Activated naive CD8-positive, alpha-beta T cell treated with anti-CD3 and anti-CD28 coated beads for 36 hours (primary cell): ENCODE results near the gene LRP1. TPM values are rescaled to one million over a fixed set of nuclear protein-coding genes. Genes with fewer than 3 reads are reported as not detected.
A peak's percentile ranks its signal among the peaks of the same experiment; 100 is the strongest.

Experiments
- DNase-seq: peaks from one replicate; pipeline ENCODE4 v3.0.0; 2021
- H3K27ac Mint-ChIP-seq: one replicate; pipeline ENCODE4 v1.8.0; 2022; ENCODE audit warnings: mild to moderate bottlenecking, moderate library complexity, mixed read lengths
- H3K27me3 Mint-ChIP-seq: one replicate; pipeline ENCODE4 v1.8.0; 2022; ENCODE audit warnings: mild to moderate bottlenecking, mixed read lengths
- H3K36me3 Mint-ChIP-seq: one replicate; pipeline ENCODE4 v1.8.0; 2021; ENCODE audit warnings: mild to moderate bottlenecking, mixed read lengths
- H3K4me1 Mint-ChIP-seq: one replicate; pipeline ENCODE4 v1.8.0; 2021; ENCODE audit warnings: mixed read lengths
- H3K4me3 Mint-ChIP-seq: one replicate; pipeline ENCODE4 v1.8.0; 2022; ENCODE audit warnings: mild to moderate bottlenecking, moderate library complexity, mixed read lengths
- H3K9me3 Mint-ChIP-seq: one replicate; pipeline ENCODE4 v1.8.0; 2022; ENCODE audit warnings: mixed read lengths
- total RNA-seq, 2 experiments: library from RNA; stranded (reverse); gene quantifications; one replicate each; pipeline ENCODE4 v1.2.3, GENCODE V29; 2021

LRP1 gene
- total RNA-seq, 2 experiments from 2014 or later = 1.3 to 2.0 TPM

DNA sequence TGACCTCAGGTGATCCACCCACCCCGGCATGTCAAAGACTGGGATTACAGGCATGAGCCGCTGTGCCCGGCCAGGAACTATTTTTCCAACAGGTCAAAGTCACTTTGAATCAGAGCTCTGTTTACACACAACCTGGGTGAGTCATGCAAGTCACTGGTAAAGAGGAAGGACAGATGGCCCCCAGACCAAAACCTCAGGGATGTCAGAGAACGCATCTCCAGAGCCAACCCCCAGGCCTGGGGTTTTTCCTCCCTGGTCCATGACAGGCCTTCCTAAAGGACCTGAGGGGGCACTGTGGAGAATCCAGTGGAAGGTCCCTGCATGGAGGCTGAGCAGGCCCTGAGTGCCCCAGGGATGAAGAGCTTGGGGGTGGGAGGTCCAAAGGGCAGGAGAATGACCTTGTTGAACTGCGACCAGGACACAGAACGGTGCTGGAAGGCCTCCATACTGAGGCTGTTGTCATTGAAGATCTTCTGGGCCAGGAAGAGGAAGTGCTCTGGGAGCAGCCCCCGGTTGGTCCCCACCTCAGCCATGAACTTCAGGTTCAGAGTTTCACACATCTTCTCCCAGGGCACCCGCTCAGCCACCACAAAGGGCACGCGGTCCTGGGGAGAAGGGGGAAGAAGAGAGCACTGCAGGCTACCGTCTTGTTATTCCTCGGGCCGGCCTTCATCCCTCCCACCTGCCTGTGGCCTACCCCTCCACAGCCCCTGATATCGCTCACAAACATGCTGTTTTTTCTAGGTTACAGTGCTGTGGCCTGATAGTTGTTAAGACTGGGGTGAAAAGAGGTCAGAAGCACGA lies 26.2 kb upstream of the LRP1 start:
- no peaks in the 10 kb centered on the region for H3K9me3 Mint-ChIP-seq
- no peak for DNase-seq
- no peak overlapping the region for H3K4me3 Mint-ChIP-seq
- peaks cover 53% of the 10 kb centered on the region for H3K36me3 Mint-ChIP-seq
- H3K27ac Mint-ChIP-seq = peak overlapping the region; percentile 84
- no peaks in the 10 kb centered on the region for H3K27me3 Mint-ChIP-seq
- peaks cover 65% of the 10 kb centered on the region for H3K4me1 Mint-ChIP-seq

DNA sequence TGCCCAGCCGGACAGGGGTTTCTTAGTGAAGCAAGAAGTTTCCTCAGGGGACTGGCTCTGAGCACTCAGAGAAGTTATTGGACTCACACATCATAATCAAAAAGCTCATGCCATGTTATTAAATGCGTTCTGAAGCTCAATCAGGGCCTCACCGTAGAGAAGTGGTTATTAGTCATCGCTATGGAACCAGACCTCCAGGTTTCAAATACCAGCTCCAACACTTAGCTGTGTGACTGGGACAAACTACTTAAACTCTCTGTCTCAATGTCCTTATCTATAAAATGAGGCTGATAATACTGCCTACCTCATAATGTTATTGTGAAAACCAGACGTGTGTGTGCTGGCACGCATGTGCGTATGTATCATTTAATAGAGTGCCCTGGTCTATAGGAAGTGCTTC lies 24.4 kb upstream of the LRP1 start:
- no peak overlapping the region for H3K4me3 Mint-ChIP-seq
- DNase-seq = no peak
- peaks cover 74% of the 10 kb centered on the region for H3K4me1 Mint-ChIP-seq
- peak overlapping the region; percentile 73 for H3K27ac Mint-ChIP-seq
- no peaks in the 10 kb centered on the region for H3K27me3 Mint-ChIP-seq
- peaks cover 68% of the 10 kb centered on the region for H3K36me3 Mint-ChIP-seq
- H3K9me3 Mint-ChIP-seq = no peaks in the 10 kb centered on the region

DNA sequence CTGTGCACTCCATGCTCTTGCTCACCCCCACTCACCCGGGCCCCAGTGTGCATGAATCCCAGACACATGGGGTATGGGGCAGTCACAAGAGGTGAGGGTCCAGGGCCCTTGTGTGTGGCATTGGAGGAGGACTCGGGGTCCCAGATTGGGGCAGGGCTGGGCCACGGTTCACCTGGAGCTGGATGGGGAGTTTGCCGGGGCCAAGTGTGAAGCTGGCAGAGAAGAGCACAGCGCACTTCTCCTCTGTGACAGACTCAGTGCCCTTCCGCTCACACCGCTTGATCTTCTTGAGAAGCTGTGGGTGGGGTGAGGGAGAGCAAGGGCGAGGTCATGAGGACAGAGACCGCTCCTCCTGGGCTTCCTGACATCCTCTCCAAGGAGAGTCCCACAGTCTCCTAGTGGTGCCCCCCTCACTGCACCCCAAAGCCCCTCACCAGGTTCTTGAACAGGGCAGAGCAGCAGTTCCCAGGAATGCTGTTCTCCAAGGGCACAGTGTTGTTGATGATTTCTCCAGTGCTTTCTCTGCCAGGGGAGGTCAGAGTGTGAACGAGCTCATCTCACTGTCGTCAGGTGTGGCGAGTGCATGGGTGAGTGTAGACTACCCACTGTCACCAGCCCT lies 23.9 kb upstream of the LRP1 start:
- DNase-seq = no peak
- H3K27me3 Mint-ChIP-seq = no peaks in the 10 kb centered on the region
- H3K27ac Mint-ChIP-seq = peak overlapping the region; percentile 73
- no peak overlapping the region for H3K4me3 Mint-ChIP-seq
- H3K36me3 Mint-ChIP-seq = peaks cover 66% of the 10 kb centered on the region
- peaks cover 73% of the 10 kb centered on the region for H3K4me1 Mint-ChIP-seq
- no peaks in the 10 kb centered on the region for H3K9me3 Mint-ChIP-seq

DNA sequence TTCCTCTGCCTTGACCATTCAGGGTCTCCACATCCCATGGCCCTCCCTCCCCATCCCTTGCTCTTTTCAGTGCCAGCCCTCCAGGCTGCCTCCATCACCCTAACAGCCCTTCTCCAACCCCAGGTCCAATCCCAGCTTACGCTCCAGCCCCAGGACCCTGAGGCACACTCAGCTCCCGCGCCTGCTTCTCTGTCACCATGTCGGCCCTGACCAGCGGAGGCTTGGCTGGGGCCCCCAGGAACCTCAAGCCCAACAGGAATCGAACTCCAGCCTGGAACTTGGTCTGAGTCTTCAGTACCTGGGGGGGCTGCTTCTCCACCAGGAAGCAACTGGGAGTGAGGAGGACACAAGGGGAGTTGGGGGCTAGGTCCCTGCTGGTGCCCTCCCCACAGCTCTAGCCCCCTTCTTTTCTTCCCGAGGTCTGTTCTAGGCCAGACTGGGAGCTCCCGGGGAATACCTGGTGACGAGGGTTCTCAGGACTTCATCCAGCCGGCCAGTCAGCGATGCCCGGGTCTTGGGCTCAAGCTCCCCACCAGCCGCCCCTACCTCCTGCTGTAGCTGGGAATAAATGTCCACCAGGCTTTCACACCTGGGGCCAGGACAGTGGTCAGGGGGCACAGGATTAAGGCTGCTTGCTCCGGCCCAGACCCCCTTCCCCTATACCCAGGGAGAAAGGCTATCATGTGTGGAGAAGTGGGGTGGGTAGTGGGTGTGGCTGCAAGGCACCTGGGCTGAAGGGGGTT lies 23.1 kb upstream of the LRP1 start:
- Mint-ChIP-seq H3K9me3 (no peaks in the 10 kb centered on the region), H3K4me3 (no peak overlapping the region), H3K27me3 (no peaks in the 10 kb centered on the region), H3K4me1 (peaks cover 73% of the 10 kb centered on the region), H3K36me3 (peaks cover 71% of the 10 kb centered on the region), H3K27ac (peak overlapping the region; percentile 73)
- DNase-seq = no peak

DNA sequence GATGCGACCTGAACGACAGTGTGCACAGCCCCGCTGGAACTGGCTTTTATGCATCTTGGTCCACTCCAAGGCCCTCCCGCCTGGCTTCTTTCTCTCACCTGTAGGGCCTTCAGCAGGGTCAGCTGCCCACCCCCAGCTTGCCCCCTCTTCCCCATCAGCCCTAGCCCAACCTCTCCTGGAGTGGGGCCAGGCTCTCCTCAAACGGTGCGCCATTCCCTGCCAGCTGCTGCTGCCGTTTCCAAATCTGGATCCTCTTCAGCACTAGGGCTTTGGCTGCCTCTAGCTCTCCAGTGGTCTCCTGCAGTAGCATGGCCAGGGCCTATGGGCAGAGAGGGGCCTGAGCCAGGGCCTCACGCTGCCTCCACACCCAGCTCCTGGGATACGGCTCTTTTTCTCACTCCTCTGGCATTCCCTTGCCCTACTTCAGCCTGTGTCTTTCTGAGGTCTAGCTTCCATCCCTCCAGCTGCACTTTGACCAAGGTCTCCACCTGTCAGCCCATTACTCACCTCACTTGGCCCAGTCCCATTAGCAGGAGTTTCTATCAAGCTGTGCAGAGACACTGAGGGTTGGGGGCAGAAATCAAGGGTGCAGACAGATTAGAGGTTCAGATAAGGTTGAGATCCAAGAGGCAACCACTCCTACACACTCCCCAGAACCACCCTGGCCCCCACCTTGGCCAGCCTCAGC lies 22.1 kb upstream of the LRP1 start:
- Mint-ChIP-seq H3K9me3 (no peaks in the 10 kb centered on the region), H3K27ac (no peak overlapping the region), H3K27me3 (no peaks in the 10 kb centered on the region), H3K4me1 (peaks cover 70% of the 10 kb centered on the region), H3K4me3 (no peak overlapping the region), H3K36me3 (peaks cover 77% of the 10 kb centered on the region)
- no peak for DNase-seq

DNA sequence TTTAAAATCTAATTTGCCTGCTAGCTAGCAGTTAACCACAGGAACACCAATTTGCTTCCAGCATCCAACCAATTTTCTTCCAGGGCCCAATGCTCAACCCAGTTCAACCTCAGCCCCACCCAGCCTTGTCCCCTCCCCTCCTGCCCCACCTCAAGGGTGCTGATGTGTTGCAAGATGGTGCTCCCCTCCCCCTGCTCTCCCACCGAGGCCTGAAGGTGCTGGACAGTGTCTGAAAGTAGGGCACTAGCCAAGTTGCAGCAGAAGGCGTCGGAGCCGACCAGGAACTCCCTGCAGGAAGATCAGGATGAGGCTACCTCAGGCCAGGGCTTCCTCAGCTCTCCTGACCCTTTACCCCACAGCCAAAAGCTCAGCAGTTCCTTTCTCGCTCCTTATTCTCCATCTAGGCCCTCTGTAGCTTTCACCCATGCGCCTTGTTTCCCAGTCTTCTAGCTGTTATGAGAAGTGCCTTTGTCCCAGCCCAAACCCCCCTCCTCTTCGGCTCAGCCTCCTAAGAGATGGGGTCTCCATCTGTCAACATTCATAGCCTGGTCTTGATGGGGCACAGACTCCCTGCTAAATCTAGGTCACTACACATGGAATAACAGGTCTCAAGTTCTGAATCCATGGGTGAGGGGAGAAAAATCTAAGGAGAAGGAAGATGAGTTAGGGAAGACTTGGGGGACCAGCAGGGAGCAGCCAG lies 20.7 kb upstream of the LRP1 start:
- DNase-seq = no peak

DNA sequence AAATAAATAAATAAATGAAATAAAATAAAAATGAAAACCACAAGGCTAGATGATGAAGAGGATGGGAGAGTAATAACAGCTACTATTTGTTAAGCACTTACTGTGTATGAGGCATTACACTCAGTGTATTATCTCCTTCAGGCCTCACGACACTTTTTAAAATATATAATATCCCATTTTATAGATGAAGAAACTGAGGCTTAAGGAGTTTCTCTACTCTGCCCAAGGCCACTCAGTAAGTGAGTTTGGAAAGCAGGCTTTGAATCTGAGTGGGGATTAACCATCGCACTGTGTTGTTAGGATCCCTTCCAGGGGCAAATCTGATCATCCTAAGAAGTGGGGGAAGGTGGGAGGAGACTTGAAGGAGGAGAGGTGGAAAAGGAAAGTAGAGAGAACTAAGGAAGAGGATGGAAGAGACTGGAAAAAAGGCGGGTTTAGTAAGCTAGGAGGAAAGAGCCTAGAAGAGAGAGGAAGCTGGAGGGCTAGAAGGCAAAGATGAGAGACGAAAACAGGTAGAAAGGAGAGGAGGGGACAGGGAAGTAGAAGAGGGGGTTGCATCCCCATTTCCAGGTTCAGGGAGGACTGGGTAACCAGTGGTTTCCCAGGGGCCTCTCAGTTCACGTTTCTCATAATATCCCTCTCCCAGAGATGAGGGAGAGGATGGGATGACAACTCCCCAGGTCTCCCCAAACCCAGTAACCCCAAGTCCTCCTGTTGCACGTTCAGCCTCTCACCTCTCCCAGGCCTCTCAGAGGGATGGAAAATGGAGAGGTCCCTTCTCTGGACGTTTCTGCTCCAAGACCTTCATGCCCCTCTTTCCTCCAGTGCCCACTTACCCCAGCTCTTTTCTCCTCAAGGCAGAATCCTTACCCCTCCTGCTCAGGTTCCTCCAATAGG lies 18.8 kb upstream of the LRP1 start:
- no peak for DNase-seq
- H3K9me3 Mint-ChIP-seq = no peaks in the 10 kb centered on the region
- H3K27me3 Mint-ChIP-seq = no peaks in the 10 kb centered on the region
- peak overlapping the region; percentile 94 for H3K4me3 Mint-ChIP-seq
- peak overlapping the region; percentile 97 for H3K27ac Mint-ChIP-seq
- H3K4me1 Mint-ChIP-seq = peaks cover 56% of the 10 kb centered on the region
- H3K36me3 Mint-ChIP-seq = peaks cover 54% of the 10 kb centered on the region

More for the DNA sequence above, 20.7 kb upstream of the LRP1 start:
- H3K27ac Mint-ChIP-seq = peak overlapping the region; percentile 61
- H3K9me3 Mint-ChIP-seq = no peaks in the 10 kb centered on the region
- peaks cover 68% of the 10 kb centered on the region for H3K36me3 Mint-ChIP-seq
- H3K4me1 Mint-ChIP-seq = peaks cover 67% of the 10 kb centered on the region
- H3K4me3 Mint-ChIP-seq = peak overlapping the region; percentile 37
- no peaks in the 10 kb centered on the region for H3K27me3 Mint-ChIP-seq

DNA sequence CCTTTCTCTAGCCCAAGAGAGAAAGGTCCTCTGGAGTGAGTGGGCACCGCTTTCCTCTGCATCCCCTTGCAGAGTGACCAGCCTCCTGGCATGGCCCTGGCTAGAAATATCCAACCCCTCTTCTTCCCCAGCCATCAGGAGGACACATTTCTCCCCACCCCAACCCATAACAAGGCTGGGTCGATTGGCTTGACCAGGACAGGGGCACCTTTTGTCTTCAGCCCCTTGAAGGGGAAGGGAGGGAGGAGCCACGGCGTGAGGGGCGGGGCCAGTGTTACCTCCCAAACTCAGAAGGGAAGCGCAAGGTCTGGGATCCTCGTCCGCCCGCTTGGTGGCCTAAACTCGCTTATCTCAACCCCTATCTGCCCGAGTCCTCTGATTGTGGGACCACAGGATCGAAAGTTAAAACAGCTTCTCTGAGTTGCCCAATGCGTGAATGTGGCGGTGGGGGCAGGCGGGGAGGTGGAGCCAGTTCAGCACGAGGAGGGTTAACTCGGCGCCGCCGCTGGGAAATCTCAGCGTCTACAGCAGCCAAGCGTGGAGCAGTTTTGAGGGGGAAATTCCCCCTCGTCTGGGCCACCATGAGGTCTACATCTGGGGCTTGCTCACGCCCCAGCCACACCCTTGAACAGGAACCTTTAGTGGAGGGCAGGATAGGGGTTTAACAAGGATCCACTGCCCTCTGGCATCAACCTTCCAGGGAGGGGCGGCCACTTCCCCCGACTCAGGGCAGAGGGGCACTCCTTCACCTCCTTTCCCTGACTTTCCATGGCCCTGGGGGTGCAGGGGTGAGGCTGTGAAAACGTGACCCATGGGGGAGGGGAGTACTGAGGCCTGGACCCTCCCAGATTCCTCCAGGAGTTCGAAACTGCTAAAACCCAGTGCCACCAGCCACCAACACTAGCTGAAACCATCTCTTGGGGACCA lies 17.9 kb upstream of the LRP1 start:
- Mint-ChIP-seq H3K36me3 (peaks cover 47% of the 10 kb centered on the region), H3K27ac (peak overlapping the region; percentile 97), H3K4me1 (peaks cover 49% of the 10 kb centered on the region), H3K4me3 (peak overlapping the region; percentile 94), H3K9me3 (no peaks in the 10 kb centered on the region), H3K27me3 (no peaks in the 10 kb centered on the region)
- DNase-seq = peak; percentile 83

DNA sequence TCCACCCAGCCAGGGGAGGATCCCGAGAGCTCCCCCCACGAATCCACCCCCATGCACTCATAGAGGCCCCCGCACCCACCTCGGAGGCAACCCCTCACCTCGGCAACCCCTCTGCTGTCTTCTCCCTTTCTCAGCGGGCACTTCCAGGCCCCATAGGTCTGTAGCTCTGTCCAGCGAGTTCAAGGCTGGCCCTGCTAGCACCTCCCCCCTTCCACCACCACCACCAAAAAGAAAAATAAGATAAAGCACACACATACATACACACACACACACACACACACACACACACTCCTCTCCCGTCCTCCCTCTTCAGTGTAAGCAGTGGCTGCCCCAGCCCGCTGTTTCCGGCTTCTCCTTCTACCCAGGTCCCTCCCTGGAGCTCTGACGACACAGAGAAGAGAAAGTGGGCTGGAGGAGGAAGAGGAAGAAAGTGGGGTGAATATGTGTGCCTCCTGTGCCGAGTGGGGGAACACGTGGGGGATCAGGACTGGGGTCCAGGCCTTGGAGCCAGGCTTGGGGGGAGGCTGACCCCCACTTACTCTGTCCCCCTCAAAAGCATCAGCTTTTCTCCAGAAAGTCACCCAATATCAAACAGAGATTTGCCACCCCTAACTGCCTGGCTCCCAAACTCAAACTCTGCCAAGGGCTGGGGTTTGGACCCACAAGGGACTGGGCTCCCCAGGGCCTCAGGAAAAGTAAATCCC lies 17.1 kb upstream of the LRP1 start, which contains the start of gene STAT6:
Gene STAT6, minus strand, starts transcription at position 332 of the 704 bp plus-strand sequence. CDS start 3,084 bp downstream, outside the sequence.
- H3K27ac Mint-ChIP-seq = peak within 1 kb of the TSS; percentile 97
- H3K9me3 Mint-ChIP-seq = no peaks in the 10 kb centered on the region
- H3K36me3 Mint-ChIP-seq = peaks cover 47% of the 10 kb centered on the region
- H3K4me3 Mint-ChIP-seq = peak within 1 kb of the TSS; percentile 94
- peak; percentile 81 for DNase-seq
- H3K27me3 Mint-ChIP-seq = no peaks in the 10 kb centered on the region
- H3K4me1 Mint-ChIP-seq = peaks cover 43% of the 10 kb centered on the region

DNA sequence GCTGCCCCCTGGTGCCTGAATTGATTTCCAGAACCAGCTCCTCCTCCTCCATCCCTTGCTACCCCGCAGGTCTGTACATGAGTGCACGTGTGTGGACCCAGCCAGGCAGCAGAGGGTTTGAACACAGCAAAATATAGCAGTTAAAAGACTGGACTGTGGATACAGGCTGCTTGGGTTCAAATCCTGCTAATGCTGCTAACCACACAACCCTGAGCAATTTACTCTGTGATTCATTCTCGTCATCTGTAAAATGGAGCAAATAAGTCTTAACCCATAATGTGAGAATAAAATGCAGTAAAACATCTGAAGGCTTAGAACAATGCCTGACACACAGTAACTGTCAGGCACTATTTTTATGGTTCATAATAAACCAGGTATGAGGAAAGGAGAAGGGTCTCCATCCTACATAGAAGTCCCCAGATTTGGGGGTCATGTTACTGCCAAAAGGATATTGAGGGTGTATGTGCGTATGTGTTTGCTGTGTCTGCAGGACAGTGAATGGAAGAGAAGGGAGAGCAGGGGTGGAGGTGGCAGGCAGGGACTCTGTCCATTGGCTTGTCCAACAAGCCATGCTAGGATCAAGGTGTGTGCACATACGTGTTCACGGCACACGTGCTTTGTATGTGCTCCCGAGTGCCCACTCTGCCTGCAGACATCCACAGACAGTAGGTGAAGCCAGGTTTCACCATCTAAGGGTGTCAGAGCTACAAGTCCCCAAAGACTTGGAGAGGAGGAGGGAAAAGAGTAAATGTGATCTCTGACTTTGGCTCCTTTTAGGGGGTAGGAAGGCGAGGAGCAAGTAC lies 15.6 kb upstream of the LRP1 start:
- Mint-ChIP-seq H3K4me1 (peaks cover 29% of the 10 kb centered on the region), H3K27me3 (no peaks in the 10 kb centered on the region), H3K36me3 (peaks cover 33% of the 10 kb centered on the region), H3K4me3 (peak overlapping the region; percentile 94), H3K9me3 (no peaks in the 10 kb centered on the region), H3K27ac (peak overlapping the region; percentile 97)
- DNase-seq = no peak

DNA sequence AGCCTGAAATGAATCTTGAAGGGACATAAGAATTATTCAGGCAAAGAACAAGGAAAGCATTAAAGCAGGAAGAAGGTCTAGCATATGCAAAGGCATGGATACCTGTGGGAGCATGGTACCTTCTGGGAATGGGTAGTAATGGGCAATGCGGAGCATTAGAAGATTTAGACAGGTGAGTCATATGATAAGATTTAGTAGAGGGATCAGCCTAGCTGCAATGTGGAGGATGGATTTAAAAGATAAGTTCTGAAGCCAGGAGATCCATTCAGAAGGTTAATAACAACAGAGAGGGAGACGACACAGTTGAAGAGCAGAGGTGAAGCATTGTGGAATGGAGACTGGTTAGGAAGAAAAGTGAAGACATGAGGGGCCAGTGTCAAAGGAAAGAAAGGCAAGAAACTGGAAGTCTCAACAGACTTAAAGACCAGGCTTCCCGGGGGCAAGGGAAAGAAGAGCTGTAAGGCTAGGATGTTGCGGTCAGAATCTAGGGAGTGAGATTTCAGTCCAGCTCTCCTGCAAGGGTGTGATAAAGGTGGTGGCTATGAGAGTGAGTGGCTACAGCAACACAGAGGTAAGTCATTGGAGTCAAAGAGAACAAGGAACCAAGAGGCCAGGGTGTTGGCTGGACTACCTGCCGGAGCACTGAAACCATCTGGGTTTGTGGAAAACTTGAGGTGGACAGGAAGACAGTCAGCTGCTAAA lies 11.6 kb upstream of the LRP1 start:
- no peak for DNase-seq
- Mint-ChIP-seq H3K27me3 (no peaks in the 10 kb centered on the region), H3K4me1 (peaks cover 20% of the 10 kb centered on the region), H3K4me3 (no peak overlapping the region), H3K36me3 (peaks cover 1% of the 10 kb centered on the region), H3K9me3 (no peaks in the 10 kb centered on the region), H3K27ac (no peak overlapping the region)
